ENCODE results near the gene EPHB2.

EPHB2 gene

GRCh38 chr1:22782406-22782805, 71.8 kb downstream of the EPHB2 start:
- no peak for DNase-seq

- DNase-seq: no peak
These were observed 73.7 kb downstream of the EPHB2 start for GRCh38 chr1:22784317-22784716.

GRCh38 chr1:22784737-22785136, 74.1 kb downstream of the EPHB2 start:
- DNase-seq: no peak

GRCh38 chr1:22786101-22786500, 75.5 kb downstream of the EPHB2 start:
- no peak for DNase-seq

GRCh38 chr1:22786719-22787489, 76.3 kb downstream of the EPHB2 start:
- no peak for DNase-seq

- no peak for DNase-seq
These were observed 77.0 kb downstream of the EPHB2 start for GRCh38 chr1:22787636-22788035.

- no peak for DNase-seq
These were observed 77.6 kb downstream of the EPHB2 start for GRCh38 chr1:22788254-22788661.

GRCh38 chr1:22789356-22789994, 78.8 kb downstream of the EPHB2 start:
- DNase-seq: no peak

GRCh38 chr1:22790232-22791008, 79.8 kb downstream of the EPHB2 start:
- DNase-seq: no peak

GRCh38 chr1:22791831-22792347, 81.2 kb downstream of the EPHB2 start:
- DNase-seq: no peak

- DNase-seq: no peak
These were observed 81.9 kb downstream of the EPHB2 start for GRCh38 chr1:22792396-22793160.

- no peak for DNase-seq
These were observed 83.0 kb downstream of the EPHB2 start for GRCh38 chr1:22793647-22794046.

- no peak for DNase-seq
These were observed 84.2 kb downstream of the EPHB2 start for GRCh38 chr1:22794647-22795365.

GRCh38 chr1:22795366-22795714, 84.7 kb downstream of the EPHB2 start:
- DNase-seq: no peak

- DNase-seq: no peak
These were observed 86.0 kb downstream of the EPHB2 start for GRCh38 chr1:22796642-22797041.

- no peak for DNase-seq
These were observed 87.4 kb downstream of the EPHB2 start for GRCh38 chr1:22798083-22798482.

- DNase-seq: no peak
These were observed 89.3 kb downstream of the EPHB2 start for GRCh38 chr1:22799971-22800370.

GRCh38 chr1:22800629-22801028, 90.0 kb downstream of the EPHB2 start:
- DNase-seq: no peak

- DNase-seq: no peak
These were observed 90.7 kb downstream of the EPHB2 start for GRCh38 chr1:22801347-22801746.

GRCh38 chr1:22801761-22802160, 91.1 kb downstream of the EPHB2 start:
- no peak for DNase-seq

- DNase-seq: no peak
These were observed 93.2 kb downstream of the EPHB2 start for GRCh38 chr1:22803833-22804232.

- DNase-seq: no peak
These were observed 93.8 kb downstream of the EPHB2 start for GRCh38 chr1:22804406-22804805.
